Adrenal gland (tissue), 12 donors: ENCODE measurements around the gene CYP21A2. TPM values are rescaled to one million over a fixed set of nuclear protein-coding genes. Genes with fewer than 3 reads are reported as not detected.
"Not testable (repeated sequence)": the region's sequence is repeated elsewhere in the genome, so short reads cannot be mapped to it uniquely, and the experiment has no call there.

Experiments used
- DNase-seq, 7 donors: peaks; one replicate each; pipeline ENCODE4 v3.0.0-alpha.2; 2019 to 2020
- H3K27ac ChIP-seq, 5 donors: fragments of 200-600 bp; sonication (generic) in 4 of 5; 1 replicate in 3 of 5; 2 replicates in 2 of 5; pipeline versions ENCODE4 v1.5.1 to v1.8.0; 2016 to 2020; ENCODE audit warnings: mild to moderate bottlenecking in 1 of 5
- H3K27me3 ChIP-seq: fragments of 200-600 bp; 2 replicates; pipeline ENCODE4 v1.8.0; 2021
- H3K36me3 ChIP-seq, 2 donors: fragments of 200-600 bp; replicated peaks in 1 of 2; 1 replicate in 1 of 2; 2 replicates in 1 of 2; pipeline versions ENCODE4 v1.5.1 to v1.8.0; 2018 to 2022
- H3K4me1 ChIP-seq, 2 donors: fragments of 200-600 bp; replicated peaks in 1 of 2; 1 replicate in 1 of 2; 2 replicates in 1 of 2; pipeline versions ENCODE4 v1.5.1 to v1.8.0; 2018 to 2021
- H3K4me3 ChIP-seq, 4 donors: fragments of 200-600 bp; sonication (generic) in 3 of 4; one replicate each; pipeline ENCODE4 v1.5.1; 2016 to 2018
- H3K9me3 ChIP-seq, 3 donors: fragments of 200-600 bp; sonication (generic) in 1 of 3; replicated peaks in 1 of 3; 1 replicate in 2 of 3; 2 replicates in 1 of 3; pipeline versions ENCODE4 v1.5.1 to v1.8.0; 2016 to 2021
- POLR2A ChIP-seq, 2 donors: fragments of 450-650 bp; IDR thresholded peaks; one replicate each; pipeline ENCODE4 v1.6.1; 2017; ENCODE audit warnings: antibody characterized with exemption in 2 of 2, mild to moderate bottlenecking in 2 of 2, moderate library complexity in 1 of 2
- WGBS, 4 donors: extraction: QIAGEN DNeasy Blood & Tissue Kit in 2 of 4; methylation state at CpG; one replicate each; pipeline versions ENCODE4 v1.1.5 to v1.1.7; 2013 to 2017; 5-methylcytosine and 5-hydroxymethylcytosine counted together
- intact Hi-C, 2 donors: fragments of 100-400 bp; cut with DNase I; formaldehyde crosslinking; loops; one replicate each; pipeline versions ENCODE4 v1.14.1 to v1.15.0; 2022 to 2023
- polyA plus RNA-seq, 3 donors: library from polyadenylated mRNA; stranded (reverse); fragments of 200-250 nt in 2 of 3; fragments of 350-450 nt in 1 of 3; fragmentation: Illumina TruSeq in 1 of 3; extraction: RNeasy Lipid Tissue Mini Kit (QIAGEN cat#74804) in 1 of 3; gene quantifications; one replicate each; pipeline ENCODE4 v1.2.3, GENCODE V29; 2013 to 2014
- total RNA-seq, 9 donors: library from RNA; depleted of rRNA in 4 of 9; stranded (reverse); fragments of >200 nt in 4 of 9; fragments of 120-200 nt in 1 of 9; fragmentation: NEBNext Ultra II Directional in 1 of 9; extraction: Animal tissue kit (Norgen Biotek cat#: 25700) in 1 of 9; gene quantifications; one replicate each; pipeline versions ENCODE4 v1.1.0 to v1.2.4, GENCODE V29; 2013 to 2023
- TF ChIP-seq, protein P1 (sequence below), 6 experiments: fragments of 450-650 bp in 4 of 6; fragments of 200-600 bp in 2 of 6; sonication (generic) in 1 of 6; IDR thresholded peaks; 1 replicate in 5 of 6; 2 replicates in 1 of 6; pipeline versions ENCODE4 v1.5.1 to v1.8.0; 2016 to 2021; ENCODE audit warnings: antibody characterized with exemption in 6 of 6, mild to moderate bottlenecking in 2 of 6, moderate library complexity in 1 of 6
- donor health status: healthy with polysubstance abuse.
- donor health status: Bipolar disorder and iron deficiency.
- donor health status: DM: yes; HTN: yes; CAD: no.
- donor health status: DM: no; HTN: no; CAD: no.
- donor health status: DM: no; HTN: no; CAD: no.
- donor health status: DM: yes; HTN: yes; CAD: no.

CYP21A2 gene
- total and polyA plus RNA-seq, 12 donors = 528 to 6,352 (median 2,473) TPM

DNA sequence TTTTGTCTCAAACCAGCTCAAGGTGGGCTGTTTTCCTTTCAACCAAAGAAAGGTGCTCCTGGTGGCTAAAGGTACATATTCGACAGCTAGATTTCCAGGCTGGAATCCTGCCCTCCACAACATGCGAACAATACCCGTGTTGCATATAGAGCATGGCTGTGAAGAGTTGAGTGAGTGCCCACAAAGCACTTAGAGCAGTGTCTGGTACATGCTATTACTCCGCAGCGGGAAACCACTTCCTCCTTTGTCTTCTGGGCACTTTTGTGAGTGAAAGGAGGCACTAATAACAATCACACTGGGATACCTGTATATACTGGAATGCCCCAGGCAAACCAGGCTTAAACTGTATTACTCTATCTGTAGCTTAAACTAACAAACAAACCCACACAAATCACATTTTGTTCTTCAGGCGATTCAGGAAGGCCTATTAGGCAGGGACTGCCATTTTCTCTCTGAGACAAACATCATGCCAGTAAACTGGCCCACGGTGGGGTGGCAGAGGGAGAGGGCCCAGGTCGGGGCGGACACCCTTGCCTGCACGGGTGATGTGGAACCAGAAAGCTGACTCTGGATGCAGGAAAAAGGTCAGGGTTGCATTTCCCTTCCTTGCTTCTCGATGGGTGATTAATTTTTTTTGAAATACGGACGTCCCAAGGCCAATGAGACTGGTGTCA lies 33.2 kb upstream of the CYP21A2 start:
- DNase-seq, H3K4me1 ChIP-seq, intact Hi-C loops, H3K9me3 ChIP-seq, H3K27me3 ChIP-seq, H3K4me3 ChIP-seq, H3K36me3 ChIP-seq: not testable (repeated sequence)
- 20 to 49% (median 37%) methylated on average over 3 to 10 of the region's 13 CpGs for WGBS, 4 donors
- H3K27ac ChIP-seq = peak overlapping the region; percentile 69 to 85 (median 75)

- H3K27ac ChIP-seq = peak overlapping the region; percentile 46 to 85 (median 74)
- peak in 6 of 7 donors; percentile 42 to 93 (median 82) for DNase-seq
- H3K4me3 ChIP-seq, intact Hi-C loops, H3K27me3 ChIP-seq, H3K9me3 ChIP-seq, H3K36me3 ChIP-seq, H3K4me1 ChIP-seq: not testable (repeated sequence)
- TF ChIP-seq, protein P1, sequence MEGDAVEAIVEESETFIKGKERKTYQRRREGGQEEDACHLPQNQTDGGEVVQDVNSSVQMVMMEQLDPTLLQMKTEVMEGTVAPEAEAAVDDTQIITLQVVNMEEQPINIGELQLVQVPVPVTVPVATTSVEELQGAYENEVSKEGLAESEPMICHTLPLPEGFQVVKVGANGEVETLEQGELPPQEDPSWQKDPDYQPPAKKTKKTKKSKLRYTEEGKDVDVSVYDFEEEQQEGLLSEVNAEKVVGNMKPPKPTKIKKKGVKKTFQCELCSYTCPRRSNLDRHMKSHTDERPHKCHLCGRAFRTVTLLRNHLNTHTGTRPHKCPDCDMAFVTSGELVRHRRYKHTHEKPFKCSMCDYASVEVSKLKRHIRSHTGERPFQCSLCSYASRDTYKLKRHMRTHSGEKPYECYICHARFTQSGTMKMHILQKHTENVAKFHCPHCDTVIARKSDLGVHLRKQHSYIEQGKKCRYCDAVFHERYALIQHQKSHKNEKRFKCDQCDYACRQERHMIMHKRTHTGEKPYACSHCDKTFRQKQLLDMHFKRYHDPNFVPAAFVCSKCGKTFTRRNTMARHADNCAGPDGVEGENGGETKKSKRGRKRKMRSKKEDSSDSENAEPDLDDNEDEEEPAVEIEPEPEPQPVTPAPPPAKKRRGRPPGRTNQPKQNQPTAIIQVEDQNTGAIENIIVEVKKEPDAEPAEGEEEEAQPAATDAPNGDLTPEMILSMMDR (IDR thresholded peaks at IDR 0.05) = peak in 3 of 6 experiments; percentile 8 to 22 (median 16)
- 25 to 46% (median 43%) methylated on average over 1 to 8 of the region's 9 CpGs; no CpG with 5 or more reads in 1 of the 4 donors for WGBS, 4 donors
Measured at GRCh38 chr6:32005538-32005880, 32.7 kb upstream of the CYP21A2 start.

GRCh38 chr6:32005991-32006529 lies 32.2 kb upstream of the CYP21A2 start:
- H3K4me1 ChIP-seq, H3K36me3 ChIP-seq, H3K4me3 ChIP-seq, H3K27me3 ChIP-seq, H3K9me3 ChIP-seq, intact Hi-C loops: not testable (repeated sequence)
- 55 to 80% (median 67%) methylated on average over 7 to 8 of the region's 8 CpGs; no CpG with 5 or more reads in 1 of the 4 donors for WGBS, 4 donors
- peak overlapping the region; percentile 52 to 85 (median 77) for H3K27ac ChIP-seq
- DNase-seq = peak in 6 of 7 donors; percentile 22 to 55 (median 40)

DNA sequence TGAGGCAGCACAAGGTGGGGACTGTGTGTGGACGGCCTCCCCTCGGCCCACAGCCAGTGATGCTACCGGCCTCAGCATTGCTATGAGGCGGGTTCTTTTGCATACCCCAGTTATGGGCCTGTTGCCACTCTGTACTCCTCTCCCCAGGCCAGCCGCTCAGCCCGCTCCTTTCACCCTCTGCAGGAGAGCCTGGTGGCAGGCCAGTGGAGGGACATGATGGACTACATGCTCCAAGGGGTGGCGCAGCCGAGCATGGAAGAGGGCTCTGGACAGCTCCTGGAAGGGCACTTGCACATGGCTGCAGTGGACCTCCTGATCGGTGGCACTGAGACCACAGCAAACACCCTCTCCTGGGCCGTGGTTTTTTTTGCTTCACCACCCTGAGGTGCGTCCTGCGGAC lies 31.1 kb upstream of the CYP21A2 start:
- 34 to 59% (median 49%) methylated on average over 5 to 11 of the region's 12 CpGs for WGBS, 4 donors
- H3K4me3 ChIP-seq, H3K9me3 ChIP-seq, intact Hi-C loops, H3K27me3 ChIP-seq, H3K36me3 ChIP-seq, H3K4me1 ChIP-seq: not testable (repeated sequence)
- DNase-seq = peak in 6 of 7 donors; percentile 43 to 68 (median 56)
- peak overlapping the region in 4 of 5 donors; percentile 46 to 85 (median 64) for H3K27ac ChIP-seq
- TF ChIP-seq, protein P1 (IDR thresholded peaks at IDR 0.05) = peak in 1 of 6 experiments; percentile 6

GRCh38 chr6:32008037-32008436 lies 30.2 kb upstream of the CYP21A2 start:
- intact Hi-C loops, H3K4me3 ChIP-seq, H3K27ac ChIP-seq, H3K36me3 ChIP-seq, H3K27me3 ChIP-seq, H3K4me1 ChIP-seq, H3K9me3 ChIP-seq: not testable (repeated sequence)
- no CpG with 5 or more reads among the region's 24 CpGs for WGBS, 4 donors
- peak in 4 of 7 donors; percentile 6 to 50 (median 30) for DNase-seq

- DNase-seq = peak in 6 of 7 donors; percentile 24 to 58 (median 36)
- H3K36me3 ChIP-seq, intact Hi-C loops, H3K27me3 ChIP-seq, H3K4me3 ChIP-seq, H3K4me1 ChIP-seq, H3K9me3 ChIP-seq: not testable (repeated sequence)
- 6 to 24% (median 12%) methylated on average over 3 to 6 of the region's 12 CpGs; no CpG with 5 or more reads in 1 of the 4 donors for WGBS, 4 donors
- peak in 1 of 2 donors; percentile 38 for TF ChIP-seq POLR2A (IDR thresholded peaks at IDR 0.05)
- H3K27ac ChIP-seq = peak overlapping the region in 3 of 5 donors; percentile 28 to 84 (median 71)
Measured at GRCh38 chr6:32008616-32009015, 29.6 kb upstream of the CYP21A2 start.

DNA sequence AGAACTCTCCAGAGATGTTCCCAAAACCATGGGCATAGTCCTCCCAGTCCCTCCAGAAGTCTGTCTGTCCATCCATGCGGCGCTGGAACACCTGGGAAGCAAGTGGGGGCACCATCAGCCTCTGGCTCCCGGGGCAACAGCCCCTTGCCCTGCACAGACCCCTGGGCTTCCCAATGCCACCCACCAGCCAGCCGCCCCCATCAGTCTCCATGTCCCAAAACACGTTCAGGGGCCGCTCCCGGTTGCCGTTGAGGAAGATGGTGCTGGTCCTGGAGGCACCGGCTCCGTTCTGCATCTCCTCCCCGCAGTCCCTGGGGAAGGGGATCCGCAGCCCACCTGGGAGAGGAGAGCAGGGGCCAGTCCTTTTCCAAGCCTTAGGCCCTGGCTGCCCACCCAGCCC lies 28.7 kb upstream of the CYP21A2 start:
- H3K4me3 ChIP-seq, intact Hi-C loops, H3K27me3 ChIP-seq, H3K9me3 ChIP-seq, H3K4me1 ChIP-seq, H3K36me3 ChIP-seq: not testable (repeated sequence)
- 36 to 52% methylated on average over 4 to 8 of the region's 12 CpGs; no CpG with 5 or more reads in 2 of the 4 donors for WGBS, 4 donors
- H3K27ac ChIP-seq = peak overlapping the region in 2 of 5 donors; percentile 64 to 65
- DNase-seq = peak in 6 of 7 donors; percentile 10 to 53 (median 26)

DNA sequence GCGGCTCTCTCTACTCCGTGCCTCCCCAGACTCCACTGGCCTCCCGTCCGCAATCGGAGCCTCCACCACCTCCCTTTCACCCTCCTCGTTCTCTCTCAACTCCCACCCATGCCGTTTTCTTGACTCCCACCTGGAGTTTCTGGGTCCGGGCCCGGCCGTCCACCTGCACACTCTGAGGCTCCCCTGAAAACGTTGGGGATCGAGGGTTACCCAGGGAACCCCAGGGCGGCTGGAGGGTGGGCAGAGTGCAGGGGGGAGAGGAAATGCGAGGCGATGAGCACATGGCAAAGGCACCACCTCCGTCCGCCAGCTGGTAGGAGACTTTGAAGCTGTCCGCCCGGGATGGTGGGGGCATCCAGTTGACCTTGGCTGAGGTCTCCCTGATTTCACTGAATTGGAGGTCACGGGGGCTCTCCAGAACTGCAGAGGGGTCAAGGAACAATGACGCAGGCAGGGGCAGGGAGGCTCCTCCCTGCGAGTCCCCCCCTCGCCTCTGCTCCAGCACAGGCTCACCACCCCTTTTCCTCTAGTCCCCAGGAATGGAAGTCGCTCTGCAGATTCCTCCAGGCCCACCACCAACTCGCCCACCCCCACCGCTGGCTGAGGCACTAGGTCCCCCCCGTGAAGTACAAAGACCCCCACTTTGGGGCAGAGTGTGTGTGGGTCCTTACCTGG lies 27.2 kb upstream of the CYP21A2 start:
- H3K27me3 ChIP-seq, H3K9me3 ChIP-seq, H3K36me3 ChIP-seq, intact Hi-C loops, H3K4me1 ChIP-seq: not testable (repeated sequence)
- DNase-seq = peak in 6 of 7 donors; percentile 50 to 77 (median 66)
- peak overlapping the region; percentile 32 to 84 (median 80) for H3K27ac ChIP-seq
- peak overlapping the region in 1 of 4 donors; percentile 34 for H3K4me3 ChIP-seq
- WGBS, 4 donors = 37 to 56% (median 42%) methylated on average over 1 to 15 of the region's 27 CpGs
